Neural progenitor cell (in vitro differentiated cells): ENCODE measurements around the gene PARD3B. TPM values are rescaled to one million over a fixed set of nuclear protein-coding genes. Genes with fewer than 3 reads are reported as not detected.

Experiments used
- DNase-seq: peaks from one replicate; pipeline ENCODE4 v3.0.0-alpha.2; 2016; ENCODE audit warnings: low spot score
- H2AFZ ChIP-seq: fragments of 200-600 bp; sonication (generic); replicated peaks from 2 replicates; pipeline ENCODE4 v1.6.1; 2016; ENCODE audit warnings: antibody characterized with exemption
- H3F3A ChIP-seq: fragments of 200-600 bp; sonication (generic); 2 replicates; pipeline ENCODE4 v1.6.1; 2016; ENCODE audit warnings: antibody characterized with exemption, low read depth
- H3K27ac ChIP-seq: fragments of 200-600 bp; sonication (generic); 2 replicates; pipeline ENCODE4 v1.5.1; 2016; ENCODE audit warnings: mild to moderate bottlenecking
- H3K27me3 ChIP-seq: fragments of 200-600 bp; sonication (generic); 2 replicates; pipeline ENCODE4 v1.6.1; 2016; ENCODE audit warnings: mild to moderate bottlenecking, moderate library complexity
- H3K36me3 ChIP-seq: fragments of 200-600 bp; sonication (generic); 2 replicates; pipeline ENCODE4 v1.5.1; 2016
- H3K4me1 ChIP-seq: fragments of 200-600 bp; sonication (generic); 2 replicates; pipeline ENCODE4 v1.6.1; 2016; ENCODE audit warnings: mixed run types
- H3K4me2 ChIP-seq: fragments of 200-600 bp; sonication (generic); 2 replicates; pipeline ENCODE4 v1.6.1; 2016
- H3K4me3 ChIP-seq: fragments of 200-600 bp; sonication (generic); 2 replicates; pipeline ENCODE4 v1.5.1; 2016
- H3K79me2 ChIP-seq: fragments of 200-600 bp; sonication (generic); 2 replicates; pipeline ENCODE4 v1.6.1; 2016; ENCODE audit warnings: low read depth
- H3K9ac ChIP-seq: fragments of 200-600 bp; sonication (generic); 2 replicates; pipeline ENCODE4 v1.6.1; 2016
- H3K9me3 ChIP-seq: fragments of 200-600 bp; sonication (generic); 2 replicates; pipeline ENCODE4 v1.5.1; 2016; ENCODE audit warnings: low read depth
- H4K20me1 ChIP-seq: fragments of 200-600 bp; sonication (generic); 2 replicates; pipeline ENCODE4 v1.6.1; 2016; ENCODE audit warnings: low read depth
- H3K27ac Mint-ChIP-seq: 3 replicates; pipeline ENCODE4 v1.8.0; 2021; ENCODE audit warnings: mixed read lengths
- H3K27me3 Mint-ChIP-seq: 2 replicates; pipeline ENCODE4 v1.8.0; 2022; ENCODE audit warnings: low read depth, mild to moderate bottlenecking, inconsistent platforms, moderate library complexity, mixed read lengths; ENCODE audit not compliant: insufficient read depth
- H3K36me3 Mint-ChIP-seq: 3 replicates; pipeline ENCODE4 v1.8.0; 2021; ENCODE audit warnings: mixed read lengths
- H3K4me1 Mint-ChIP-seq: 3 replicates; pipeline ENCODE4 v1.8.0; 2021; ENCODE audit warnings: mixed read lengths
- H3K4me3 Mint-ChIP-seq: 3 replicates; pipeline ENCODE4 v1.8.0; 2021; ENCODE audit warnings: mild to moderate bottlenecking, moderate library complexity, mixed read lengths
- H3K9me3 Mint-ChIP-seq: 3 replicates; pipeline ENCODE4 v1.8.0; 2020; ENCODE audit warnings: mixed read lengths
- CTCF ChIP-seq: fragments of 200-600 bp; sonication (generic); IDR thresholded peaks from 2 replicates; pipeline ENCODE4 v1.5.1; 2017; ENCODE audit warnings: antibody characterized with exemption, mild to moderate bottlenecking
- EZH2 ChIP-seq: fragments of 200-600 bp; sonication (generic); IDR thresholded peaks from 2 replicates; pipeline ENCODE4 v1.6.1; 2017; ENCODE audit warnings: antibody characterized with exemption, mild to moderate bottlenecking, moderate library complexity
- EZH2phosphoT487 ChIP-seq: fragments of 200-600 bp; sonication (generic); IDR thresholded peaks from 2 replicates; pipeline ENCODE4 v1.6.1; 2017; ENCODE audit warnings: antibody characterized with exemption
- total RNA-seq: library from RNA; depleted of rRNA; stranded (reverse); fragments of >200 nt; gene quantifications from 2 replicates; pipeline ENCODE4 v1.2.3, GENCODE V29; 2015; ENCODE audit warnings: low replicate concordance

PARD3B gene
- total RNA-seq, 1 donor from 2014 or later = 8.4 TPM

- Histone ChIP-seq H3K9ac (no peak overlapping the region), H3K4me3 (no peak overlapping the region), H3F3A (no peaks in the 10 kb centered on the region), H3K79me2 (no peaks in the 10 kb centered on the region), H3K36me3 (no peaks in the 10 kb centered on the region), H2AFZ (no peak overlapping the region), H3K27ac (no peak overlapping the region), H4K20me1 (no peaks in the 10 kb centered on the region), H3K4me2 (no peak overlapping the region), H3K9me3 (no peaks in the 10 kb centered on the region), H3K4me1 (no peaks in the 10 kb centered on the region), H3K27me3 (no peaks in the 10 kb centered on the region)
- TF ChIP-seq EZH2phosphoT487 = no peak
- no peak for TF ChIP-seq CTCF
- TF ChIP-seq EZH2 = no peak
- Mint-ChIP-seq H3K27ac (peak overlapping the region; percentile 3), H3K4me3 (no peak overlapping the region), H3K9me3 (no peaks in the 10 kb centered on the region), H3K36me3 (no peaks in the 10 kb centered on the region), H3K4me1 (peaks cover 19% of the 10 kb centered on the region), H3K27me3 (peaks cover 2% of the 10 kb centered on the region)
- DNase-seq = no peak
These were observed 160.1 kb downstream of the PARD3B start for GRCh38 chr2:204705243-204705932.

- H2AFZ ChIP-seq = no peak overlapping the region
- no peaks in the 10 kb centered on the region for H3K36me3 ChIP-seq
- Mint-ChIP-seq H3K27ac (no peak overlapping the region), H3K36me3 (peaks cover 2% of the 10 kb centered on the region), H3K4me1 (peaks cover 19% of the 10 kb centered on the region), H3K4me3 (no peak overlapping the region), H3K9me3 (no peaks in the 10 kb centered on the region), H3K27me3 (peaks cover 2% of the 10 kb centered on the region)
- no peak overlapping the region for H3K4me2 ChIP-seq
- H3K79me2 ChIP-seq = no peaks in the 10 kb centered on the region
- no peaks in the 10 kb centered on the region for H4K20me1 ChIP-seq
- H3K27me3 ChIP-seq = no peaks in the 10 kb centered on the region
- TF ChIP-seq CTCF = no peak
- no peak for TF ChIP-seq EZH2phosphoT487
- TF ChIP-seq EZH2 = no peak
- H3K27ac ChIP-seq = no peak overlapping the region
- no peaks in the 10 kb centered on the region for H3K9me3 ChIP-seq
- H3K4me1 ChIP-seq = no peaks in the 10 kb centered on the region
- H3K9ac ChIP-seq = no peak overlapping the region
- no peak for DNase-seq
- no peaks in the 10 kb centered on the region for H3F3A ChIP-seq
- H3K4me3 ChIP-seq = no peak overlapping the region
These were observed 161.7 kb downstream of the PARD3B start for GRCh38 chr2:204706939-204707338.

GRCh38 chr2:204713211-204713610, 167.9 kb downstream of the PARD3B start:
- H3F3A ChIP-seq = no peaks in the 10 kb centered on the region
- TF ChIP-seq EZH2phosphoT487 (no peak), EZH2 (no peak), CTCF (no peak)
- no peak overlapping the region for H3K27ac ChIP-seq
- no peaks in the 10 kb centered on the region for H3K36me3 ChIP-seq
- DNase-seq = no peak
- H3K4me3 Mint-ChIP-seq = no peak overlapping the region
- H3K9ac ChIP-seq = no peak overlapping the region
- H3K36me3 Mint-ChIP-seq = peaks cover 6% of the 10 kb centered on the region
- H3K4me1 ChIP-seq = no peaks in the 10 kb centered on the region
- no peaks in the 10 kb centered on the region for H3K27me3 ChIP-seq
- no peaks in the 10 kb centered on the region for H4K20me1 ChIP-seq
- no peaks in the 10 kb centered on the region for H3K9me3 Mint-ChIP-seq
- no peaks in the 10 kb centered on the region for H3K79me2 ChIP-seq
- no peaks in the 10 kb centered on the region for H3K4me1 Mint-ChIP-seq
- H3K9me3 ChIP-seq = no peaks in the 10 kb centered on the region
- no peak overlapping the region for H2AFZ ChIP-seq
- no peak overlapping the region for H3K4me3 ChIP-seq
- H3K27me3 Mint-ChIP-seq = no peaks in the 10 kb centered on the region
- no peak overlapping the region for H3K4me2 ChIP-seq
- H3K27ac Mint-ChIP-seq = no peak overlapping the region
